UCSD-AML1 (cell line): ENCODE measurements around the gene ATXN1.
"Not testable (repeated sequence)": the region's sequence is repeated elsewhere in the genome, so short reads cannot be mapped to it uniquely, and the experiment has no call there.

Experiments used
- DNase-seq: peaks from one replicate; lab custom pipeline; 2025; ENCODE audit not compliant: unreplicated experiment; lab: John Stamatoyannopoulos, UW

ATXN1 gene

GRCh38 chr6:16656451-16656850 lies 104.8 kb downstream of the ATXN1 start:
- no peak for DNase-seq

- DNase-seq, result no peak
Observed at GRCh38 chr6:16654701-16655100, 106.6 kb downstream of the ATXN1 start.

- DNase-seq, result no peak
Observed at GRCh38 chr6:16653226-16653625, 108.0 kb downstream of the ATXN1 start.

GRCh38 chr6:16651871-16652270 lies 109.4 kb downstream of the ATXN1 start:
- DNase-seq, result no peak

- DNase-seq, result no peak
Observed at GRCh38 chr6:16649890-16650289, 111.4 kb downstream of the ATXN1 start.

GRCh38 chr6:16649241-16649640 lies 112.0 kb downstream of the ATXN1 start:
- DNase-seq, result no peak

GRCh38 chr6:16648003-16648402 lies 113.3 kb downstream of the ATXN1 start:
- no peak for DNase-seq

- DNase-seq, result no peak
Observed at GRCh38 chr6:16647422-16647821, 113.8 kb downstream of the ATXN1 start.

GRCh38 chr6:16644540-16645250 lies 116.6 kb downstream of the ATXN1 start:
- no peak for DNase-seq

GRCh38 chr6:16639684-16640480 lies 121.4 kb downstream of the ATXN1 start:
- DNase-seq, result no peak

- DNase-seq, result no peak
Observed at GRCh38 chr6:16637635-16638034, 123.6 kb downstream of the ATXN1 start.

GRCh38 chr6:16635810-16636602 lies 125.3 kb downstream of the ATXN1 start:
- DNase-seq, result no peak

GRCh38 chr6:16635291-16635809 lies 125.9 kb downstream of the ATXN1 start:
- DNase-seq, result no peak

GRCh38 chr6:16634855-16635254 lies 126.4 kb downstream of the ATXN1 start:
- no peak for DNase-seq

- no peak for DNase-seq
Observed at GRCh38 chr6:16633961-16634360, 127.3 kb downstream of the ATXN1 start.

- no peak for DNase-seq
Observed at GRCh38 chr6:16633465-16633864, 127.8 kb downstream of the ATXN1 start.

GRCh38 chr6:16632101-16632500 lies 129.2 kb downstream of the ATXN1 start:
- no peak for DNase-seq

GRCh38 chr6:16630026-16630643 lies 131.1 kb downstream of the ATXN1 start:
- DNase-seq, result no peak

GRCh38 chr6:16628580-16628979 lies 132.7 kb downstream of the ATXN1 start:
- DNase-seq, result not testable (repeated sequence)

GRCh38 chr6:16626650-16627049 lies 134.6 kb downstream of the ATXN1 start:
- no peak for DNase-seq
